RWPE2 (cell line): ENCODE data around the gene EEFSEC.

Source experiments
- ATAC-seq: fragments of 200-7000 bp; cut with Tn5 transposase; 3 replicates; pipeline ENCODE4 v1.9.1; 2021; ENCODE audit warnings: low read depth
- DNase-seq: peaks from one replicate; pipeline ENCODE4 v3.0.0-alpha.2; 2020; ENCODE audit warnings: low spot score
- H3K27ac ChIP-seq: fragments of 450-650 bp; 2 replicates; pipeline ENCODE4 v1.5.1; 2017; ENCODE audit warnings: mild to moderate bottlenecking; ENCODE audit not compliant: poor library complexity, severe bottlenecking
- H3K27me3 ChIP-seq: fragments of 250-450 bp; sonication (Bioruptor Pico); 2 replicates; pipeline ENCODE4 v1.5.1; 2021; ENCODE audit warnings: mild to moderate bottlenecking, moderate library complexity; ENCODE audit not compliant: insufficient read depth, poor library complexity, severe bottlenecking
- H3K36me3 ChIP-seq: fragments of 250-450 bp; sonication (Bioruptor Pico); 2 replicates; pipeline ENCODE4 v1.5.1; 2020; ENCODE audit warnings: low read depth, mild to moderate bottlenecking, moderate library complexity
- H3K4me1 ChIP-seq: fragments of 250-450 bp; sonication (Bioruptor Pico); 2 replicates; pipeline ENCODE4 v1.5.1; 2021; ENCODE audit warnings: mild to moderate bottlenecking, moderate library complexity; ENCODE audit not compliant: insufficient read depth, poor library complexity, severe bottlenecking
- H3K4me3 ChIP-seq: fragments of 250-450 bp; sonication (Bioruptor Pico); 2 replicates; pipeline ENCODE4 v1.5.1; 2021; ENCODE audit warnings: mild to moderate bottlenecking, moderate library complexity; ENCODE audit not compliant: severe bottlenecking
- H3K9me3 ChIP-seq: fragments of 250-450 bp; sonication (Bioruptor Pico); 2 replicates; pipeline ENCODE4 v1.5.1; 2021; ENCODE audit warnings: mild to moderate bottlenecking, moderate library complexity; ENCODE audit not compliant: severe bottlenecking
- CTCF ChIP-seq: fragments of 450-650 bp; IDR thresholded peaks from one replicate; pipeline ENCODE4 v1.5.1; 2017; ENCODE audit warnings: mild to moderate bottlenecking, moderate library complexity; ENCODE audit not compliant: poor library complexity, severe bottlenecking

The EEFSEC gene

GRCh38 chr3:128397484-128397883 is 244.2 kb downstream of the EEFSEC start:
- no peaks in the 10 kb centered on the region for H3K36me3 ChIP-seq
- H3K4me1 ChIP-seq = no peaks in the 10 kb centered on the region
- no peak for ATAC-seq

GRCh38 chr3:128398586-128398985 is 245.3 kb downstream of the EEFSEC start:
- TF ChIP-seq CTCF = no peak
- ATAC-seq (no peak), DNase-seq (no peak)
- no peaks in the 10 kb centered on the region for H3K27me3 ChIP-seq
- H3K27ac ChIP-seq = no peak overlapping the region
- H3K4me1 ChIP-seq = no peaks in the 10 kb centered on the region
- no peaks in the 10 kb centered on the region for H3K9me3 ChIP-seq
- no peak overlapping the region for H3K4me3 ChIP-seq
- no peaks in the 10 kb centered on the region for H3K36me3 ChIP-seq

More at GRCh38 chr3:128397484-128397883, 244.2 kb downstream of the EEFSEC start:
- no peak for DNase-seq
- no peak overlapping the region for H3K27ac ChIP-seq
- no peaks in the 10 kb centered on the region for H3K27me3 ChIP-seq
- TF ChIP-seq CTCF = no peak
- H3K9me3 ChIP-seq = no peaks in the 10 kb centered on the region
- H3K4me3 ChIP-seq = no peak overlapping the region

DNA sequence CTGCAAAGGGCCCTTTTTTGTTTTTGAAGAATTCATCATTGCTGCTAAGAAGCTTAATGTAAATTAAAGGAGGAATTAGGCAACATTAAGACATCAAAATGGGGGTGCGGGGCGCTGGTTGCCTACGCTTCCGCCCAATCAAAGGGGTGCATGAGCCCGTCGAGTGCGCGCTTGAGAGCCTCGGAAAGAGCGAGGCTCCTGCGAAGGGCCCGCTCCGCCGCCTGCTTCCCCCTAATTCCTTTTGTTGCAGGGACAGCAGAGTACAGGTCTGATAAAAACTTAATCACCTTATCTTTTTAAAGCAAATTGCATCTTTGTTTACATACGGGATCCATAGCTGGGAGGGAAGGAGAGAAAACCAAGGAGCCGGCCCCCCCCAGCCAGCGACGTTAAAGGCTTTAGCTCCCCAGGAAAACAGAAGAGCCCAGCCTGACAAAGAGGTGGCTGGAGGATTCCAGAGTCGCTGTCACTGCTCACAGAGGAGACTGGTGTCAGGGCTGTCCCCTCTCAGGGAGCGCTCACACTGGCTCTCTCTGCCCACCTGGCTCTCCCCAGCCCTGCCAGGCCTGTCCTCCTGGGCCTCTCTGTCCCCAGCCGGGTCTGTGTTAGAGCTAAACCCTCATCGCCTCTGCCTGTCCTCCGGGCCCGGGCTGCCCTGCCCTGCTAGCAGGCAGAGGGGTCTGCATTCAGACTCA is 246.1 kb downstream of the EEFSEC start:
- no peaks in the 10 kb centered on the region for H3K9me3 ChIP-seq
- DNase-seq = no peak
- no peaks in the 10 kb centered on the region for H3K27me3 ChIP-seq
- no peaks in the 10 kb centered on the region for H3K36me3 ChIP-seq
- H3K27ac ChIP-seq = no peak overlapping the region
- TF ChIP-seq CTCF = no peak
- H3K4me3 ChIP-seq = no peak overlapping the region
- H3K4me1 ChIP-seq = no peaks in the 10 kb centered on the region
- ATAC-seq = no peak

- no peak for TF ChIP-seq CTCF
- no peaks in the 10 kb centered on the region for H3K27me3 ChIP-seq
- no peak overlapping the region for H3K27ac ChIP-seq
- H3K36me3 ChIP-seq = no peaks in the 10 kb centered on the region
- no peaks in the 10 kb centered on the region for H3K4me1 ChIP-seq
- no peak for ATAC-seq
- H3K4me3 ChIP-seq = no peak overlapping the region
- H3K9me3 ChIP-seq = no peaks in the 10 kb centered on the region
- DNase-seq = no peak
Observed at GRCh38 chr3:128400671-128401070, 247.4 kb downstream of the EEFSEC start.

GRCh38 chr3:128402319-128402718 is 249.0 kb downstream of the EEFSEC start:
- H3K9me3 ChIP-seq = no peaks in the 10 kb centered on the region
- H3K4me1 ChIP-seq = no peaks in the 10 kb centered on the region
- DNase-seq (no peak), ATAC-seq (no peak)
- no peaks in the 10 kb centered on the region for H3K36me3 ChIP-seq
- no peak overlapping the region for H3K4me3 ChIP-seq
- no peak for TF ChIP-seq CTCF
- no peaks in the 10 kb centered on the region for H3K27me3 ChIP-seq
- no peak overlapping the region for H3K27ac ChIP-seq
